Pons (tissue), 1 donor: Measurements from ENCODE around the gene TMEM45A.
A peak's percentile ranks its signal among the peaks of the same experiment; 100 is the strongest.
"Not testable (repeated sequence)": the region's sequence is repeated elsewhere in the genome, so short reads cannot be mapped to it uniquely, and the experiment has no call there.

Source experiments
- DNase-seq: peaks from one replicate; pipeline ENCODE4 v3.0.0-alpha.2; 2016; ENCODE audit warnings: low spot score

TMEM45A gene

DNA sequence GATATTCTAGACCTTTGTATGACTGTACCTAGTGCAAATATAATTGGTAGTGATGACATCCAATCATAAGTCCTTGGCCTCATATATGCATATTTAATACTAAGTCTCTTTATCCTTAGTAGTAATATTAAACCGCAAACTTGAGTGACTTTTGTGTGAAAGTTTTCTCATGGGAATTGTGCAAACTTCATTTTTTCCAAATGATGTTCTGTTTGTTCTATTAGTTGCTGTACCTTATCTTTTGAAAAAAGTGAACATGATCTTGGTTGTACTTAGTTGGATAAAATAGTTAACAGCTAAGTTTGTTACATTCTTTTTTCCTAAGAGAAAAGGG is 43.2 kb downstream of the TMEM45A start:
- no peak for DNase-seq

DNA sequence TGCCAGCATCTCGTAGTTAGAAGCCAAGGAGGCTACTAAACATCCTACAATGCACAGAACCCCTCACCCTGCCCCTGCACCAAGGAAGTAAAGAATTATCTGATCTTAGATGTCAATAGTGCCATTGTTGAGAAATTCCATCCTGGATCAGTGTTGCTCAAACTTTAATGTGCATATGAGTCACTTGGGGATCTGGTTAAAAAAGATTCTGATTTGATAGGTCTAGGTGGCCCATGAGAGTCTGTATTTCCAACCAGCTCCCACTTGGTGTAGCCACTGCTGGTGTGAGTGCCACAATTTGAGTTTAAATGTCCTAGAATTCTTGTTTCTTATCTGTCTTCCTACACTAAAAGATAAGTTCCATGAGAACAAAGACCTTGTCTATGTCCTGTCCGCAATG is 43.7 kb downstream of the TMEM45A start:
- DNase-seq = no peak

DNA sequence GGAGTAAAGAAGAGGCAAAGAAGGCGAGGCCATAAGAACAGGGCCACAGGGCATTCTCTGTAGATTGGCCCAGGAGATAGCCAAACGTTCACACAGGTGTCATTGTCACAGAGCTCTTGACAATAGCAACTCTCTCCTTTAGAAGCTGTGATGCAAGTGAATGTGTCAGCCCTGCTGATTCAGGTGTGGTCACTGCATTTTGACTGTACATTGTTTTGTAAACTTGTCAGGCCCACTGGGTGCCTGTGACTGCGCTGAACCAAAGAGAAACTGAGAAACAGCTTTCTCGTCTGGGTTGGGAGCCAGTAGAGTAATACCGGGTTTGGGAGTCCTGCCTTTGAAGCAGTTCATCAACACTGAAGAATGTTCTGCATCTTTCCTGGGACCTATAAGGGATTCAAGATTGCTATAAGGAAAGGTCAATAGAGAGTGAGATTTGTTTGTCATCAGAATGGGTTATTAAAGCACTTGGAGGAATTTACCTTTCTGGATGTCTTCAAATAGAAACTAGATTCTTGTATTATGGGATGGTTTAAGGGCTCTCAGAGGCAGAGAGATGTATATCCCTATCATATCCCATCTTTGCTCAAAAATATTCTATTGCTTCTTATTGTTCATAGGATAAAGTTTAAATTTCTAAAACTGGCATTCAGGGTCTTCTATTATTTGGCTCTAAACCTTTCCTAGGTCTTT is 45.4 kb downstream of the TMEM45A start:
- peak; percentile 3 for DNase-seq

- DNase-seq = peak; percentile 62
These were observed 45.9 kb downstream of the TMEM45A start for GRCh38 chr3:100538339-100538706.

GRCh38 chr3:100540791-100541334 is 48.4 kb downstream of the TMEM45A start:
- no peak for DNase-seq

DNA sequence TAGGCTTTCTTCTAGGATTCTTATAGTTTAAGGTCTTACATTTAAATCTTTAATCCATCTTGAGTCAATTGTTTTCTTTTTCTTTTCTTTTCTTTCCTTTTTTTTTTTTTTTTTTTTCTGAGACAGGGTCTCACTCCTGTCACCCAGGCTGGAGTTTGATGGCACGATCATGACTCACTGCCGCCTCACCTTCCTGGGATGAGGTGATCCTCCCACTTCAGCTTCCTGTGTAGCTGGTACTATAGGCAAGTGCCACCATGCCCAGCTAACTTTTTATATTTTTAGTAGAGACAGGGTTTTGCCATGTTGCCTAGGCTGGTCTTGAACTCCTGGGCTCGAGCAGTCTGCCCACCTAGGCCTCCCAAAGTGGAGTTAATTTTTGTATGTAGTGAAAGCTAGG is 49.0 kb downstream of the TMEM45A start:
- DNase-seq = not testable (repeated sequence)

DNA sequence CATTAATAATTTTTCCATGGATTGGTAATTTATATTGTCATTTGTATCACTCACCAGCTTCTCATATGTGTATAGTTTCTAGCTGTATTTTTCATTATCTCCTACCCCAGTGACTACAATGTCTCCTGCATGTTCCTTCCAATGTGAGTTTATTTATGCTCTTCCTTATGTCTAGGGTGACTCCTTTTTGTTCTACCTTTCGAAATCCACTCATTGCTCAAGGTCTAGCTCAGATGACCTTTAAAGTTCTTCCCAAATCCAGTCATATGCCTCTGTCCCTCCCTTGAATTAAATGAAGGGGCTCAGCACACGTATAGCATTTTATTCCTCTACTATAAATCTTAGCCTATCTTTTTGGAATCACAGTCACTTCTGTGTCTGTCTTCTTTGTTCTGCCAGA is 53.0 kb downstream of the TMEM45A start:
- no peak for DNase-seq

GRCh38 chr3:100546020-100546744 is 53.8 kb downstream of the TMEM45A start:
- DNase-seq = no peak

DNA sequence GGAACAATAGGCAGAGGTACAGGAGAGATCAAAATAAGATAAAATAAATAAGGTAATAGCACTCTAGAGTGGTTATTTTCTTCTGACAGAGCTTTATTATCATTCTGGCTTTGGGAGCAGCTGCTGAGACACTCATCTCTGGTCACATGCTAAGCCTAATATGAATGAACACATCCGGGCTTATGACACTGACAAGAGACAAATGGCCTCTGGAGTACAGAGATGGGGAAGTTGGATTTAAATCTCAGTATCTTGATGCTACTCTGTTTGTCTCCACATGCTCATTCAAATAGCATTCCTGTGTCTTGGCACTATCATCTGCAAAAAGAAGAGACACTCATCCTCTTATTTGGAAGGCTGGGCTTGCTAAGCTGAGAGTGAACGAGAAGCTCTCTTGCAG is 55.6 kb downstream of the TMEM45A start:
- DNase-seq = no peak

DNA sequence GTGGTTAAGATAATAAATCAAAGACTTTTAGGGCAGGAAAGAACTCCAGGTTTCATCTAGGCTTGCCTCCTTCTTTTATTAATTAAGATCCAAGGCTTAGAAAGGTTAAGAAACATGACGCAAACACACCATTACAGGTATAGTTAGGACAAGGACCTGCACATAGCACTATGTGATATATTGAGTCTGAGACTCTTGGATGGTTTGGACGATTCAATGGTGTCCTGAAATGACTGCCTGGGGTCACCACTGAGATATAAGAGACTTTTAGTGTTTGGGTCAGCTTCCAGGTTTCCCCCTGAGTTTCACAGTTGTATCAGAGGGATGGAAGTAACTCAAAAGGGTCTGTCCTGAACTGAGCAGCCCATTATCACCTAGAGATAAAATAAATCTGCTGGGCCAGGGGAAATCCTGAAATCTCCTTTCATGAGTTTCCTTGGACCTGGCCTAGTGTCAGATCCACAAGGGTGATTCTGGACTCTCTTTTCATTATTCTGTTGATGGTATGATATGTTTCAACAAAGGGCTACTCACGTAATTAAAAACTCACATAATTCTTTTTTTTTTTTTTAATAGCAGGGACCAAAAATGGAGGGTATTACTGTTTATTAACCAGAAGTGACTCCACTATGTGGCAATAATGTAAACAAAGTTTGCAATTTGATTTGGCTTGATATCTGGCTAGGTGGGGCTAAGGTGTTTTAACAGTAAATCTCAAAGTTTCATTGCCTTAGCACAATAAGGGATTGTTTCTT is 61.4 kb downstream of the TMEM45A start:
- no peak for DNase-seq

DNA sequence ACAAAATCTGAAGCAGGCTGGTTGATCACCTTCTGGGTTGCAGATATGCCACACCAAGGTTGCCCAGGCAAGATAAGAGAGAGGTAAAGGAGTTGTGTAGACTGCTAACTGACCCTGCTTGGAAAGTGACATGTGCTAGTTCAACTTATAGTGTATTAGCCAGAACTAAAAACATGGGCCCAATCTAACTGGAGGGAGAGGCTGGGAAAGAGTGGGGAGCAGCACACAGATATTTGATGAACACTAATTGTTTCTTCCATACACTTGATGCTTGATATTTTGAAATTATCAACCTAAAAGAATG is 61.9 kb downstream of the TMEM45A start:
- DNase-seq = no peak

DNA sequence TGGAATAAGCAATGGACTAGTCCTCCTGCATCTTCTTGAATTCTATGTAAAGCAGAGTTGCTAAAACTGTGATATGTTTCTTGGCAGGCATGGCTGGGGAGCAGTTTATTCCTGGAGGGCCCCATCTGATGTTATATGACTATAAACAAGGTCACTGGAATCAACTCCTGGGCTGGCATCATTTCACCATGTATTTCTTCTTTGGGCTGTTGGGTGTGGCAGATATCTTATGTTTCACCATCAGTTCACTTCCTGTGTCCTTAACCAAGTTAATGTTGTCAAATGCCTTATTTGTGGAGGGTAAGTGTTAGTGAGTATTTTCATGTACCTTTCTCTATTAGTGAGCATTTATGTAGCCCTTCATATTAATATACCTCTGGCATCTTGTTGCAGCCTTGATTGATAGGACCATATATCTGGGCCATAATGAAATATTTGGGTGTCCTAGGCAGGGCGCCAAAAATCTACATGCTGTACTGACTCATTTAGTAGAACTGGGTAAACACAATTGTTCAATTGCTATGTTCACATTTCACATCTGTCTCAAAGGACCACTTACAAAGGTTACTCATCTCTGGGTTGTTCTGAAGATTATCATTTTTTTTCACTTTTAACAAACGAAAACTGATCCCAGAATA is 64.4 kb downstream of the TMEM45A start:
- no peak for DNase-seq

- DNase-seq = no peak
These were observed 65.8 kb downstream of the TMEM45A start for GRCh38 chr3:100558233-100558632.

DNA sequence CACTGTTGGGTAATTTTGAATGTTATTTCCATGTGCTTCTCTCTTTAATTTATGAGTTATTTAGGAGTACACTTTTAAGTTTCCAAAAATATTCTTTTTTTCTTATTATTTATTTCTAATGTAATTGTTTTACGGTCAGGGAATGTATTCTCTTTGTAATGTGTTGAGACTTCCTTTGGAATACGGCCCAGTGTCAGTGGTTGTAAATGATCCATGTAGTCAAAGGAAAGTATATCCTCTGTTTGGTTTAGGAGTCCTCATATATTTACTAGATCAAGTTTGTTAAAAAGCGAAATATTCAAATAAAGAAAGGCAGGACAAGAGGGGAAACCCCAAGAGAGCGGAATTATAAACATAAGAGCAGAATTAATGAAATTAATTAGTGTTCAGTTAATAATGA is 68.0 kb downstream of the TMEM45A start:
- DNase-seq = no peak

GRCh38 chr3:100561459-100562158 is 69.2 kb downstream of the TMEM45A start:
- DNase-seq = no peak

- no peak for DNase-seq
These were observed 69.9 kb downstream of the TMEM45A start for GRCh38 chr3:100562224-100562857.

- DNase-seq = no peak
These were observed 70.8 kb downstream of the TMEM45A start for GRCh38 chr3:100563228-100563627.

GRCh38 chr3:100563652-100564211 is 71.3 kb downstream of the TMEM45A start:
- DNase-seq = no peak

GRCh38 chr3:100570811-100571210 is 78.4 kb downstream of the TMEM45A start:
- DNase-seq = no peak

- DNase-seq = no peak
These were observed 82.1 kb downstream of the TMEM45A start for GRCh38 chr3:100574536-100574935.

DNA sequence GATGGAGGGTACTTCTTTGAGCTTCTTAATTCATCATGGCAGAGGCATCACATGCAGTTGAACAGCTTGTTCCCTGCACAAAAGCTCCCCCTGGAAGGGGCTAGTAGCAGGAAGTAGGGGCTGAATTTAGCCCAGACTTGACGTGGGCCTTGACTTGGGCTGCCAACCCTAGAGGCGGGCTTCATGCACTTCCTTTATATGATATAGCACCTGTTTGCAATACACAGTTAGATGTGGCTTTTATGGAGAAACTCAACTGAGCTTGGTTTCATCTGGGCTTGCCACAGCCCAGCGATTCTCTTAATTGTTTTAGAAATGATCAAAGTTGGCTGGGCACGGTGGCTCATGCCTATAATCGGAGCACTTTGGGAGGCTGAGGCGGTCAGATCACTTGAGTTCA is 83.3 kb downstream of the TMEM45A start:
- DNase-seq = no peak
